H1 (cell line): Measurements from ENCODE around the gene SMIM35. TPM values are rescaled to one million over a fixed set of nuclear protein-coding genes. Genes with fewer than 3 reads are reported as not detected.

ENCODE experiments used
- CTCF ChIA-PET: fragments of 300-600 bp; sonication (Branson Sonifier 250); formaldehyde crosslinking; loops from one replicate; lab custom pipeline; 2021; ENCODE audit not compliant: partially characterized antibody; lab: Charles Lee
- POLR2A ChIA-PET: fragments of 300-600 bp; sonication (Branson Sonifier 250); formaldehyde crosslinking; loops from one replicate; lab custom pipeline; 2021; ENCODE audit warnings: inconsistent platforms; ENCODE audit not compliant: partially characterized antibody; lab: Charles Lee
- DNase-seq, 2 experiments: peaks; one replicate each; pipeline versions ENCODE4 v3.0.0 to v3.0.0-alpha.2; 2010 to 2022; ENCODE audit warnings: low spot score in 2 of 2, low read depth in 1 of 2, mixed read lengths in 1 of 2
- FAIRE-seq: peaks from 2 replicates; lab custom pipeline; 2011; peaks lifted over from hg19 to GRCh38; lab: Jason Lieb, UNC
- H2AFZ ChIP-seq: 2 replicates; pipeline ENCODE4 v1.8.1; 2012; ENCODE audit warnings: low read length, inconsistent platforms
- H2AK5ac ChIP-seq: 2 replicates; pipeline ENCODE4 v1.6.1; 2013; ENCODE audit warnings: low read depth, low read length
- H2BK120ac ChIP-seq: replicated peaks from 2 replicates; pipeline ENCODE3; 2013; ENCODE audit warnings: low read depth, low read length, inconsistent platforms
- H2BK12ac ChIP-seq: 2 replicates; pipeline ENCODE4 v1.6.1; 2013; ENCODE audit warnings: low read depth, low read length
- H2BK15ac ChIP-seq: 2 replicates; pipeline ENCODE4 v1.6.1; 2013; ENCODE audit warnings: low read length
- H2BK20ac ChIP-seq: 2 replicates; pipeline ENCODE4 v1.6.1; 2013; ENCODE audit warnings: low read length
- H2BK5ac ChIP-seq: 2 replicates; pipeline ENCODE4 v1.6.1; 2013; ENCODE audit warnings: low read depth, low read length
- H3K14ac ChIP-seq: 2 replicates; pipeline ENCODE4 v1.6.1; 2013; ENCODE audit warnings: inconsistent platforms; ENCODE audit not compliant: insufficient read length
- H3K18ac ChIP-seq: 2 replicates; pipeline ENCODE4 v1.6.1; 2013; ENCODE audit warnings: low read length; ENCODE audit errors: extremely low read depth
- H3K23ac ChIP-seq: 2 replicates; pipeline ENCODE4 v1.6.1; 2013; ENCODE audit warnings: inconsistent platforms; ENCODE audit not compliant: insufficient read length
- H3K23me2 ChIP-seq: 2 replicates; pipeline ENCODE4 v1.6.1; 2013; ENCODE audit warnings: low read depth, low read length
- H3K27ac ChIP-seq: 2 replicates; pipeline ENCODE4 v1.6.1; 2011; ENCODE audit warnings: low read depth, low read length, inconsistent platforms
- H3K27me3 ChIP-seq, 4 experiments: replicated peaks in 1 of 4; 1 replicate in 1 of 4; 2 replicates in 3 of 4; pipeline versions ENCODE4 v1.6.1 to v1.8.1; 2011 to 2013; ENCODE audit warnings: low read length in 3 of 4, mild to moderate bottlenecking in 3 of 4, inconsistent platforms in 2 of 4, mixed read lengths in 2 of 4, moderate library complexity in 1 of 4; ENCODE audit not compliant: control insufficient read depth in 3 of 4, insufficient read depth in 3 of 4; ENCODE audit errors: extremely low read depth in 1 of 4
- H3K36me3 ChIP-seq, 4 experiments: 2 replicates each; pipeline versions ENCODE4 v1.6.1 to v1.8.1; 2011 to 2013; ENCODE audit warnings: mild to moderate bottlenecking in 4 of 4, low read length in 3 of 4, moderate library complexity in 2 of 4, control low read depth in 1 of 4, inconsistent platforms in 1 of 4; ENCODE audit not compliant: insufficient read depth in 4 of 4, control insufficient read depth in 2 of 4
- H3K4ac ChIP-seq: replicated peaks from 2 replicates; pipeline ENCODE3; 2013; ENCODE audit warnings: low read length, low read depth, mixed read lengths, inconsistent platforms; ENCODE audit not compliant: insufficient read length
- H3K4me1 ChIP-seq, 4 experiments: replicated peaks in 1 of 4; 1 replicate in 1 of 4; 2 replicates in 3 of 4; pipeline versions ENCODE4 v1.6.1 to v1.8.1; 2011 to 2013; ENCODE audit warnings: low read length in 3 of 4, inconsistent platforms in 2 of 4, mixed read lengths in 1 of 4; ENCODE audit not compliant: insufficient read depth in 4 of 4, control insufficient read depth in 3 of 4
- H3K4me2 ChIP-seq, 2 experiments: 2 replicates each; pipeline versions ENCODE4 v1.6.1 to v1.8.1; 2011 to 2013; ENCODE audit warnings: low read depth in 2 of 2, low read length in 2 of 2, control low read depth in 1 of 2, inconsistent platforms in 1 of 2, mild to moderate bottlenecking in 1 of 2; ENCODE audit not compliant: insufficient read depth in 1 of 2
- H3K4me3 ChIP-seq, 4 experiments: fragments of 200-600, 300-600 bp in 1 of 4; sonication (generic), shearing (Covaris generic), sonication (Bioruptor Twin) in 1 of 4; 2 replicates each; pipeline versions ENCODE4 v1.5.1 to v1.8.1; 2011 to 2016; ENCODE audit warnings: low read length in 4 of 4, low read depth in 3 of 4, control low read depth in 2 of 4, inconsistent platforms in 2 of 4, mild to moderate bottlenecking in 2 of 4, mixed read lengths in 1 of 4, moderate library complexity in 1 of 4; ENCODE audit not compliant: insufficient read depth in 2 of 4; ENCODE audit errors: extremely low read depth in 1 of 4
- H3K56ac ChIP-seq: replicated peaks from 2 replicates; pipeline ENCODE3; 2013; ENCODE audit warnings: low read depth, mild to moderate bottlenecking, mixed read lengths, low read length, inconsistent platforms; ENCODE audit not compliant: insufficient read length
- H3K79me1 ChIP-seq: 2 replicates; pipeline ENCODE4 v1.6.1; 2013; ENCODE audit warnings: low read depth, low read length, control low read depth
- H3K79me2 ChIP-seq, 2 experiments: 2 replicates each; pipeline versions ENCODE4 v1.6.1 to v1.8.1; 2012 to 2013; ENCODE audit warnings: low read length in 2 of 2, mild to moderate bottlenecking in 2 of 2, inconsistent platforms in 1 of 2; ENCODE audit not compliant: insufficient read depth in 2 of 2, control insufficient read depth in 1 of 2
- H3K9ac ChIP-seq, 4 experiments: replicated peaks in 1 of 4; 1 replicate in 1 of 4; 2 replicates in 3 of 4; pipeline versions ENCODE4 v1.6.1 to v1.8.1; 2011 to 2013; ENCODE audit warnings: low read depth in 3 of 4, low read length in 3 of 4, control low read depth in 2 of 4, mild to moderate bottlenecking in 2 of 4, moderate library complexity in 2 of 4, inconsistent platforms in 1 of 4; ENCODE audit errors: extremely low read depth in 1 of 4
- H3K9me3 ChIP-seq, 2 experiments: 2 replicates each; pipeline versions ENCODE4 v1.6.1 to v1.8.1; 2012 to 2013; ENCODE audit warnings: mild to moderate bottlenecking in 2 of 2, moderate library complexity in 2 of 2, control low read depth in 1 of 2, inconsistent platforms in 1 of 2, low read depth in 1 of 2, low read length in 1 of 2, mixed read lengths in 1 of 2; ENCODE audit not compliant: insufficient read depth in 2 of 2
- H4K20me1 ChIP-seq, 2 experiments: replicated peaks in 1 of 2; 2 replicates each; pipeline versions ENCODE3 to v1.8.1; 2011 to 2013; ENCODE audit warnings: inconsistent platforms in 2 of 2, low read length in 2 of 2, mild to moderate bottlenecking in 1 of 2; ENCODE audit not compliant: insufficient read depth in 2 of 2, control insufficient read depth in 1 of 2
- H4K5ac ChIP-seq: 2 replicates; pipeline ENCODE4 v1.6.1; 2013; ENCODE audit warnings: low read length, low read depth, mixed read lengths, inconsistent platforms; ENCODE audit not compliant: insufficient read length
- H4K8ac ChIP-seq: 2 replicates; pipeline ENCODE4 v1.8.0; 2013; ENCODE audit warnings: mild to moderate bottlenecking, moderate library complexity, low read length, inconsistent platforms; ENCODE audit not compliant: insufficient read depth; ENCODE audit errors: extremely low read depth
- H4K91ac ChIP-seq: replicated peaks from 2 replicates; pipeline ENCODE3; 2013; ENCODE audit warnings: low read length, mixed read lengths, inconsistent platforms; ENCODE audit not compliant: insufficient read length
- PHF8 ChIP-seq: fragments of 200-600 bp; sonication (generic); conservative IDR thresholded peaks from 2 replicates; pipeline ENCODE4 v1.7.1; 2012; ENCODE audit warnings: low read depth, mild to moderate bottlenecking, inconsistent platforms, low read length, moderate library complexity
- ZNF274 ChIP-seq: IDR thresholded peaks from 2 replicates; pipeline ENCODE4 v1.7.0; 2012; ENCODE audit warnings: low read length, borderline replicate concordance; ENCODE audit errors: extremely low read depth
- WGBS, 2 experiments: shearing (Covaris generic) in 1 of 2; methylation state at CpG; one replicate each; pipeline versions ENCODE4 v1.1.6 to v1.1.7; 2013 to 2015; ENCODE audit warnings: low lambda C conversion rate in 2 of 2, mixed read lengths in 2 of 2, inconsistent platforms in 1 of 2, low coverage in 1 of 2, missing lambda C conversion rate in 1 of 2; ENCODE audit not compliant: insufficient replicate concordance in 2 of 2, insufficient coverage in 1 of 2, insufficient read length in 1 of 2; ENCODE audit errors: extremely low coverage in 1 of 2, missing lambda C conversion rate in 1 of 2; 5-methylcytosine and 5-hydroxymethylcytosine counted together
- long read RNA-seq, 2 experiments: library from RNA in 1 of 2; library from capped mRNA in 1 of 2; stranded (forward); transcript quantifications; one replicate each; pipeline ENCODE4 v2.0.0, GENCODE V29; 2021; ENCODE audit warnings: inconsistent platforms in 1 of 2
- polyA minus RNA-seq, 3 experiments: library from RNA; depleted of rRNA, polyadenylated mRNA; stranded (reverse); fragments of >200 nt; gene quantifications; 1 replicate in 2 of 3; 2 replicates in 1 of 3; pipeline ENCODE4 v1.2.3, GENCODE V29; 2011
- polyA plus RNA-seq, 7 experiments: library from polyadenylated mRNA; depleted of rRNA in 3 of 7; stranded (reverse) in 5 of 7; unstranded in 2 of 7; fragments of >200 nt in 5 of 7; fragments of 200-250 nt in 2 of 7; gene quantifications; 1 replicate in 5 of 7; 2 replicates in 1 of 7; 4 replicates in 1 of 7; pipeline versions ENCODE4 v1.2.1 to v1.2.3, GENCODE V29; 2011 to 2013; ENCODE audit warnings: missing spikeins in 2 of 7, mixed read lengths in 2 of 7
- total RNA-seq: library from RNA; stranded (reverse); fragmentation: NEBNext Ultra II Directional; extraction: Animal tissue kit (Norgen Biotek cat#: 25700); gene quantifications from 2 replicates; pipeline ENCODE4 v1.2.1, GENCODE V29; 2021

SMIM35 gene
- not detected in 2 replicates for total RNA-seq
- not detected in 2 replicates for polyA plus RNA-seq (2011; rRNA removed)
- polyA plus RNA-seq (2011; cell fraction: cytosol; rRNA removed), result not detected
- not detected for polyA plus RNA-seq (2011; cell fraction: nucleus; rRNA removed)
- polyA plus RNA-seq (2012, experiment 1 of 2), result not detected in 4 replicates
- not detected for polyA plus RNA-seq (2012, experiment 2 of 2)
- polyA plus RNA-seq (2013, experiment 1 of 2), result not detected
- polyA plus RNA-seq (2013, experiment 2 of 2), result not detected
- polyA minus RNA-seq (2011; rRNA and poly(A)+ RNA removed), result not detected in 2 replicates
- not detected for polyA minus RNA-seq (2011; cell fraction: cytosol; rRNA and poly(A)+ RNA removed)
- not detected for polyA minus RNA-seq (2011; cell fraction: nucleus; rRNA and poly(A)+ RNA removed)
- long read RNA-seq, experiment 1, result 0 reads
- long read RNA-seq, experiment 2, result 0 reads

GRCh38 chr11:118086913-118087768, at the start of gene SMIM35:
SMIM35 (minus strand) TSS chr11:118086963; CDS start chr11:118086757, 206 bp downstream.
- H3K36me3 ChIP-seq, result no peaks in the 10 kb centered on the region
- H2BK15ac ChIP-seq, result no peak within 1 kb of the TSS
- H3K23me2 ChIP-seq, result peaks cover 2% of the 10 kb centered on the region; the same call in 1 of the 2 replicates
- no peak within 1 kb of the TSS for H4K5ac ChIP-seq
- no peak within 1 kb of the TSS for H3K23ac ChIP-seq
- peaks cover 8 to 21% of the 10 kb centered on the region in 2 experiments; a peak in 3 of 4 replicates for H3K9me3 ChIP-seq
- no peaks in the 10 kb centered on the region for H3K79me1 ChIP-seq
- H3K9ac ChIP-seq, result no peak within 1 kb of the TSS
- CTCF ChIA-PET, result interaction anchor here (0.6 to 1.0 kb wide), 2 partner anchors 9 to 228 kb away, joined by 3 read pairs; no protein-coding TSS in a partner anchor
- H2BK20ac ChIP-seq, result no peak within 1 kb of the TSS
- H2BK5ac ChIP-seq, result no peak within 1 kb of the TSS
- no peak within 1 kb of the TSS for H3K14ac ChIP-seq
- H3K79me2 ChIP-seq, result no peaks in the 10 kb centered on the region
- H3K56ac ChIP-seq, result no peak within 1 kb of the TSS
- H3K4me2 ChIP-seq, result no peak within 1 kb of the TSS
- H2AFZ ChIP-seq, result no peak within 1 kb of the TSS
- no peak for FAIRE-seq
- TF ChIP-seq PHF8 (no peak), ZNF274 (peak; percentile 74)
- TF ChIP-seq, all 59 proteins: peak for 1
- Histone ChIP-seq H3K27ac (no peak within 1 kb of the TSS), H2BK12ac (no peak within 1 kb of the TSS), H2AK5ac (no peak within 1 kb of the TSS), H4K20me1 (no peaks in the 10 kb centered on the region), H4K91ac (peak within 1 kb of the TSS; percentile 38), H2BK120ac (no peak within 1 kb of the TSS), H4K8ac (no peak within 1 kb of the TSS), H3K18ac (no peak within 1 kb of the TSS), H3K27me3 (no peaks in the 10 kb centered on the region), H3K4me1 (peaks cover 2 to 5% (median 4%) of the 10 kb centered on the region in 4 experiments; a peak in 4 of 7 replicates), H3K4me3 (no peak within 1 kb of the TSS), H3K4ac (no peak within 1 kb of the TSS)
- POLR2A ChIA-PET, result no interaction called here
- DNase-seq, result no peak
- WGBS, 2 experiments, result 85% methylated on average over 2 of the region's 5 CpGs; no CpG with 5 or more reads in 1 of the 2 experiments
